PC-9 (cell line): ENCODE results near the gene FUBP3. TPM values are rescaled to one million over a fixed set of nuclear protein-coding genes. Genes with fewer than 3 reads are reported as not detected.
A peak's percentile ranks its signal among the peaks of the same experiment; 100 is the strongest.

Experiments used
- BruUV-seq: library from RNA; stranded (reverse); fragments of 400-500 nt; replicated peaks from 2 replicates; lab custom pipeline; 2021; lab: Mats Ljungman, UMichigan
- CTCF ChIA-PET: fragments of 300-600 bp; sonication (Branson Sonifier 250); formaldehyde crosslinking; loops from one replicate; lab custom pipeline; 2022; ENCODE audit warnings: antibody characterized with exemption; lab: Charles Lee
- POLR2A ChIA-PET: fragments of 300-600 bp; sonication (Branson Sonifier 250); formaldehyde crosslinking; loops from one replicate; lab custom pipeline; 2022; ENCODE audit warnings: antibody characterized with exemption; ENCODE audit not compliant: unreplicated experiment; lab: Charles Lee
- DNase-seq, 2 experiments: peaks; one replicate each; pipeline versions ENCODE4 v3.0.0 to v3.0.0-alpha.2; 2015 to 2022; ENCODE audit warnings: mixed read lengths in 1 of 2
- H2AFZ ChIP-seq: fragments of 200-600 bp; sonication (generic); 2 replicates; pipeline ENCODE4 v1.8.1; 2017; ENCODE audit warnings: antibody characterized with exemption
- H3F3A ChIP-seq: fragments of 200-600 bp; sonication (generic); 2 replicates; pipeline ENCODE4 v1.8.1; 2017; ENCODE audit warnings: antibody characterized with exemption, mild to moderate bottlenecking, low read depth; ENCODE audit not compliant: insufficient read depth
- H3K27ac ChIP-seq: fragments of 200-600 bp; sonication (generic); 2 replicates; pipeline ENCODE4 v1.6.1; 2016; ENCODE audit warnings: mixed run types
- H3K27me3 ChIP-seq: fragments of 200-600 bp; sonication (generic); 2 replicates; pipeline ENCODE4 v1.6.1; 2016; ENCODE audit warnings: low read depth, mixed run types; ENCODE audit not compliant: insufficient read depth
- H3K36me3 ChIP-seq: fragments of 200-600 bp; sonication (generic); 2 replicates; pipeline ENCODE4 v1.6.1; 2016; ENCODE audit warnings: low read depth, mixed run types
- H3K4me1 ChIP-seq: fragments of 200-600 bp; sonication (generic); replicated peaks from 2 replicates; pipeline ENCODE4 v1.6.1; 2016; ENCODE audit warnings: mixed run types; ENCODE audit not compliant: insufficient read depth
- H3K4me2 ChIP-seq: fragments of 200-600 bp; sonication (generic); 2 replicates; pipeline ENCODE4 v1.6.1; 2017; ENCODE audit warnings: mixed run types
- H3K4me3 ChIP-seq: fragments of 200-600 bp; sonication (generic); 2 replicates; pipeline ENCODE4 v1.6.1; 2016; ENCODE audit warnings: mixed run types
- H3K79me2 ChIP-seq: fragments of 200-600 bp; sonication (generic); 2 replicates; pipeline ENCODE4 v1.6.1; 2017; ENCODE audit warnings: low read depth, mixed run types
- H3K9me2 ChIP-seq: fragments of 200-600 bp; sonication (generic); 2 replicates; pipeline ENCODE4 v1.8.1; 2017; ENCODE audit warnings: mild to moderate bottlenecking; ENCODE audit not compliant: insufficient read depth
- H3K9me3 ChIP-seq: fragments of 200-600 bp; sonication (generic); 2 replicates; pipeline ENCODE4 v1.8.1; 2016; ENCODE audit warnings: low read depth; ENCODE audit not compliant: insufficient read depth
- H4K20me1 ChIP-seq: fragments of 200-600 bp; sonication (generic); 2 replicates; pipeline ENCODE4 v1.8.1; 2017; ENCODE audit not compliant: insufficient read depth
- EZH2 ChIP-seq: fragments of 200-600 bp; sonication (generic); IDR thresholded peaks from 2 replicates; pipeline ENCODE4 v1.8.0; 2017; ENCODE audit warnings: antibody characterized with exemption, low read depth
- intact Hi-C: fragments of 100-400 bp; cut with micrococcal nuclease; formaldehyde crosslinking; loops from one replicate; pipeline ENCODE4 v1.10.0; 2022; ENCODE audit not compliant: unreplicated experiment
- total RNA-seq: library from RNA; stranded (reverse); gene quantifications from 2 replicates; pipeline ENCODE4 v1.2.3, GENCODE V29; 2021
- TF ChIP-seq, protein P1 (sequence below): fragments of 200-600 bp; sonication (generic); conservative IDR thresholded peaks from 2 replicates; pipeline ENCODE4 v1.6.1; 2017; ENCODE audit warnings: mixed run types, antibody characterized with exemption, mild to moderate bottlenecking, moderate library complexity

FUBP3 gene
- total RNA-seq, 1 experiment from 2014 or later = 75.6 TPM

DNA sequence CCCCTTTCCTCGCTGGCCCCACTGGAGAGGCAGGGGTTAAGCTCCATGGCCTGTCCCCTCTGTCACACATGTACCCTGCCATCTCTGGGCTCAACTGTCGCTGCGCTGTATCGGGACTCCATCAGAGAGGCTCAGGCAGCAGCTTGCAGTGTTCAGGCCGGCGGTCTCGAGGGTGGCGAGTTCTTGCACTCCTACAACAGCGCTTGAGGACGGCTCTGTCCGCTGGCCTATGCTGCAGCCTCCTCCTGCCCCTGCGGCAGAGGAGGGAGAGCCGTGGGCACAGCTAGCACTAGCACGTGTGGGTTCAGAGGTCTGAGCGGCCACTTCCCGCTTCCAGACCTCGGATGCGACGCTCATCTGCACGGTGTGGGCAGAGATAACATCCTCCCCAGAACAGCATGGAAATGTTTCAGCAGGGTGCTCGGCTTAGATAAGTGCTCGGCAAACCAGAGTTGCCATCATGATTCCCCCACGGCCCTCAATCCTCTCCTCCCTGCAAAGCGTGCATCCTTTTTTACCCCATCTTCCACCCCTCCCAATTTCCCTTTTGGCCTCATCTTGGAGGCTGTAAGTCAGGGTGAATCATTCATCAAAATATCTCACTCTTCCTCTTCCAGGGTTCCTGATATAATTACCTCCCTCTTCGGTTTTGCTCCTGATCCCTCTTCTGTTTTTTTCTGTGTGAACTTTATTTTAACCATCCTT is 41.9 kb upstream of the FUBP3 start:
- H3K36me3 ChIP-seq = no peaks in the 10 kb centered on the region
- TF ChIP-seq, protein P1, sequence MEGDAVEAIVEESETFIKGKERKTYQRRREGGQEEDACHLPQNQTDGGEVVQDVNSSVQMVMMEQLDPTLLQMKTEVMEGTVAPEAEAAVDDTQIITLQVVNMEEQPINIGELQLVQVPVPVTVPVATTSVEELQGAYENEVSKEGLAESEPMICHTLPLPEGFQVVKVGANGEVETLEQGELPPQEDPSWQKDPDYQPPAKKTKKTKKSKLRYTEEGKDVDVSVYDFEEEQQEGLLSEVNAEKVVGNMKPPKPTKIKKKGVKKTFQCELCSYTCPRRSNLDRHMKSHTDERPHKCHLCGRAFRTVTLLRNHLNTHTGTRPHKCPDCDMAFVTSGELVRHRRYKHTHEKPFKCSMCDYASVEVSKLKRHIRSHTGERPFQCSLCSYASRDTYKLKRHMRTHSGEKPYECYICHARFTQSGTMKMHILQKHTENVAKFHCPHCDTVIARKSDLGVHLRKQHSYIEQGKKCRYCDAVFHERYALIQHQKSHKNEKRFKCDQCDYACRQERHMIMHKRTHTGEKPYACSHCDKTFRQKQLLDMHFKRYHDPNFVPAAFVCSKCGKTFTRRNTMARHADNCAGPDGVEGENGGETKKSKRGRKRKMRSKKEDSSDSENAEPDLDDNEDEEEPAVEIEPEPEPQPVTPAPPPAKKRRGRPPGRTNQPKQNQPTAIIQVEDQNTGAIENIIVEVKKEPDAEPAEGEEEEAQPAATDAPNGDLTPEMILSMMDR = no peak
- no peak for TF ChIP-seq EZH2
- intact Hi-C loops = loop anchor here (5.0 kb wide), 1 partner anchor 40 kb away; the partner anchor contains the start of gene FUBP3
- BruUV-seq = no TSS peak
- peaks cover 6% of the 10 kb centered on the region for H3K4me1 ChIP-seq
- no peak overlapping the region for H2AFZ ChIP-seq
- no peak for DNase-seq
- H3K9me3 ChIP-seq = no peaks in the 10 kb centered on the region
- no peaks in the 10 kb centered on the region for H3K79me2 ChIP-seq
- H3K9me2 ChIP-seq = no peaks in the 10 kb centered on the region
- no peak overlapping the region for H3K4me3 ChIP-seq
- H3K27me3 ChIP-seq = no peaks in the 10 kb centered on the region
- H4K20me1 ChIP-seq = no peaks in the 10 kb centered on the region
- ChIA-PET CTCF (interaction anchor here (0.5 kb wide), 1 partner anchor 428 kb away, joined by 6 read pairs; no protein-coding TSS in a partner anchor), POLR2A (no interaction called here)
- H3F3A ChIP-seq = peaks cover 21% of the 10 kb centered on the region
- no peak overlapping the region for H3K27ac ChIP-seq
- no peak overlapping the region for H3K4me2 ChIP-seq

DNA sequence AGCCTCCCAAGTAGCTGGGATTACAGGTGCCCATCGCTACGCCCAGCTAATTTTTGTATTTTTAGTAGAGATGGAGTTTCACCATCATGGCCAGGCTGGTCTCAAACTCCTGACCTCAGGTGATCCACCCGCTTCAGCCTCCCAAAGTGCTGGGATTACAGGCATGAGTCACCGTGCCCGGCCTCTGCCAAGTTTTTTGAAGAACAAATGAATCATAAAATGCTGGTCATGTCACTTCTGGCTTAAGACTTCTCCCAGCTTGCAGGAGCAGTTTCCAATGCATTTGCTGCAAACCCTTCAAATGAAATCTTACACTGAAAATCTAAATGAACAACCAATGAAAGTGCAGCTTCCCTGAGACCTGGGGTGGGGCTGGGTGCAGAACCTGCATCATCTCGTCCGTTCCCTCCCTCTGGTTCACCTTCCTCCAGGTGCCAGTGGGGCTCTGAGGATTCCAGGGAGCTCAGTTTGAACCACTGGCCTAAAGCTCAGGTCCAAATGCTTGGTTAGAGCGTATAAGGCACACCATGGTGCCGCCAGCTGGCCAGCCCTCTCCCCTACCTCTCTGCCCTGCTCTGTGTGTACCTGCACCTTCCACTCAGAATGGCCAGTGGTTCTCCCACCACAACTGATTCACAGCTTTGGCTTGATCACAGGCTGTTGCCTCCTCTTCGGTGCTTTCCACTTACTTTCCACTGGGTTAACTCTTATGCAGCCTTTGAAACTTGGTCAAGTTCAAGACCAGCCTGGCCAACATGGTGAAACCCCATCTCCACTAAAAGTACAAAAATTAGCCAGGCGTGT is 39.8 kb upstream of the FUBP3 start:
- Histone ChIP-seq H3K27me3 (no peaks in the 10 kb centered on the region), H4K20me1 (no peaks in the 10 kb centered on the region), H2AFZ (no peak overlapping the region), H3K9me2 (no peaks in the 10 kb centered on the region), H3K4me2 (peak overlapping the region; percentile 41; the same call in 1 of the 2 replicates), H3K27ac (no peak overlapping the region), H3F3A (peaks cover 21% of the 10 kb centered on the region), H3K79me2 (no peaks in the 10 kb centered on the region), H3K9me3 (no peaks in the 10 kb centered on the region), H3K4me1 (peaks cover 6% of the 10 kb centered on the region), H3K4me3 (no peak overlapping the region), H3K36me3 (no peaks in the 10 kb centered on the region)
- peak; percentile 76 to 78 for DNase-seq
- TF ChIP-seq, protein P1 = no peak
- no peak for TF ChIP-seq EZH2
- no TSS peak for BruUV-seq
- ChIA-PET CTCF (interaction anchor here (0.6 kb wide), 1 partner anchor 341 kb away, joined by 3 read pairs; no protein-coding TSS in a partner anchor), POLR2A (interaction anchor here (0.5 to 0.8 kb wide), 6 partner anchors 16 to 150 kb away, joined by 3 to 15 read pairs (median 4); no protein-coding TSS in a partner anchor)
- intact Hi-C loops = loop anchor here (5.0 kb wide), 1 partner anchor 38 kb away; the partner anchor contains the start of gene FUBP3

DNA sequence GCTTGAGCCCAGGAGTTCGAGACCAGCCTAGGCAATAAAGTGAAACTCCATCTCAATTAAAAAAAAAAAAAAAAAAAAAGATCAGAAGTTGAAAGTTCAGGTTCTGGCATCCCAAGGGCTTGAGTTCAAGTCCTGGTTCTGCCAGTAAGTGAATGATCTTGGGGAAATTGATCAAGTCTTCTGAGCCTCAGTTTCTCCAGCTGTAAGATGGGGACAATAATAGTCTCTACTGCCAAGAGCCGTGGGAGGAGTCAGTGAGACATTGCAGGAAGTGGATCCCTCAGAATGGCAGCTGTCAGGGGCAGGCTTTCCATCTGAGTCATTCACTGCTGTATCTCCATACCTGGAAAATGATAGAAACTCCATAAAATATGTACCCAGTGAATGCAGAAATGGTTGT is 37.8 kb upstream of the FUBP3 start:
- Histone ChIP-seq H3K4me2 (no peak overlapping the region), H4K20me1 (no peaks in the 10 kb centered on the region), H3K4me1 (peaks cover 6% of the 10 kb centered on the region), H3K79me2 (no peaks in the 10 kb centered on the region), H3K9me3 (no peaks in the 10 kb centered on the region), H3F3A (peaks cover 21% of the 10 kb centered on the region), H3K4me3 (no peak overlapping the region), H3K36me3 (no peaks in the 10 kb centered on the region), H2AFZ (no peak overlapping the region), H3K27me3 (no peaks in the 10 kb centered on the region), H3K9me2 (no peaks in the 10 kb centered on the region), H3K27ac (no peak overlapping the region)
- intact Hi-C loops = no loop called here
- DNase-seq = no peak
- TF ChIP-seq, protein P1 = no peak
- no peak for TF ChIP-seq EZH2
- no TSS peak for BruUV-seq
- POLR2A ChIA-PET = no interaction called here
- CTCF ChIA-PET = interaction anchor here (0.6 kb wide), 1 partner anchor 42 kb away, joined by 3 read pairs; no protein-coding TSS in a partner anchor
